DND-41 (cell line): ENCODE data around the gene LMO4.
A peak's percentile ranks its signal among the peaks of the same experiment; 100 is the strongest.

Experiments
- CTCF ChIP-seq: IDR thresholded peaks from 2 replicates; pipeline ENCODE4 v1.5.1; 2012; ENCODE audit warnings: borderline replicate concordance, low read length, moderate library complexity, mild to moderate bottlenecking; ENCODE audit not compliant: poor library complexity, severe bottlenecking; ENCODE audit errors: extremely low read depth
- EZH2 ChIP-seq: IDR thresholded peaks from 3 replicates; pipeline ENCODE4 v1.6.1; 2012; ENCODE audit warnings: borderline replicate concordance, low read depth, mild to moderate bottlenecking, moderate library complexity, low read length, inconsistent platforms; ENCODE audit not compliant: severe bottlenecking

DNA sequence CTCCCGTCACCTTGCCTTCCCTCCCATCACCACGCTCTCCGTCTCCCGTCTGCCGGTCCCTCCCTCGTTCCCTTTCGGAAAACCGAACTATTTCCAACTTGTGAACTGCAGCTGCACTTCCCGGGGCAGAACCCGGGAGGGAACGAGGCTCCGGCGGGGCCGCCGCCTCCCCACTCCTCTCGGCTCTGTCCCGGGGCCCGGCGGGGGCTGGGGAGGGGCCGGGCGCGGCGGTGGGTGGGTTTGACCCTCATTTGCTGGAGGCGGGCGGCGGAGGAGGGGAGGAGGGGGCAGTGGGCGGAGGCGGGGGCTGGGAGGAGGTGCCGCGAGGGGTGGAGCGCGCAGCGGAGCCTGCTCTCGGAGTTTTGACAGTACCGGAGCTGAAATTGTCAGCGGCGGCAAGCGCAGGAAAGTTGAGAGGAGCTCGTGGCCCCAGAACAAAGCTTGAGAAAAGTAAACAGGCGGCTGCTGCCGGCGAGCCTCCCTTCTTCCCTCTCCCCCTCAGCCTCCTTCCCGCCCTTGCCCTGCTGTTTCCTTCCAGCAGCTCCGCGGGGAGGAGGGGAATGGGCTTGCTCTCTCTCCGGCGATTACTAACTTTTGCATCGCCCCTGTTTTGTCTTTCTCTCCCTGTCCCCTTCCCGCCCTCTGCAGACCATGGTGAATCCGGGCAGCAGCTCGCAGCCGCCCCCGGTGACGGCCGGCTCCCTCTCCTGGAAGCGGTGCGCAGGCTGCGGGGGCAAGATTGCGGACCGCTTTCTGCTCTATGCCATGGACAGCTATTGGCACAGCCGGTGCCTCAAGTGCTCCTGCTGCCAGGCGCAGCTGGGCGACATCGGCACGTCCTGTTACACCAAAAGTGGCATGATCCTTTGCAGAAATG is 2.9 kb downstream of the LMO4 start:
- TF ChIP-seq CTCF (peak; percentile 29), EZH2 (peak; percentile 49)
